ENCODE measurements around the gene GPR108.

Gene GPR108

GRCh38 chr19:6712692-6713670, 24.4 kb downstream of the GPR108 start:
- no peak for TF ChIP-seq GATA2 (IDR thresholded peaks at IDR 0.05; ENCODE audit: low read depth, low read length)
- no peak for TF ChIP-seq GATA3 (IDR thresholded peaks at IDR 0.05; ENCODE audit: low read depth, low read length)

DNA sequence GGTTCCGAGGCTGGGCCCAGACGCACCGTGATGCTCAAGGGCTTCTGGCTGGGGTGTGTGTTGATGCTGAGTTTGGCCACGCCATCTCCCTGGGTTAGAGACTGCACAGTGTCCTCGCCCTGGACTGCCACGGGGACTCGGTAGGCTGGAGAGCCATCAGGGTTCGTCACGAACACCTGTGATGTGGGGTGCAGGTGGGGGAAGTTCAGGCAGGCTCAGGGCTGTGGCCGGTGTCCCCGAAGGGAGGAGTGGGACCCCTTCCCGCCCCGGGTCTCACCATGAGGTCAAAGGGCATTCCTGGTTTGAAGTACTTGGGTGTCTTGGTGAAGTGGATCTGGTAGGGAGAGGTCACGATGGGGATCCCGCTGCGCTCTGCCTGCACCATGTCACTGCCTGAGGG, 25.1 kb downstream of the GPR108 start:
- TF ChIP-seq GATA3 (IDR thresholded peaks at IDR 0.05; ENCODE audit: low read depth, low read length), result no peak
- no peak for TF ChIP-seq GATA2 (IDR thresholded peaks at IDR 0.05; ENCODE audit: low read depth, low read length)

DNA sequence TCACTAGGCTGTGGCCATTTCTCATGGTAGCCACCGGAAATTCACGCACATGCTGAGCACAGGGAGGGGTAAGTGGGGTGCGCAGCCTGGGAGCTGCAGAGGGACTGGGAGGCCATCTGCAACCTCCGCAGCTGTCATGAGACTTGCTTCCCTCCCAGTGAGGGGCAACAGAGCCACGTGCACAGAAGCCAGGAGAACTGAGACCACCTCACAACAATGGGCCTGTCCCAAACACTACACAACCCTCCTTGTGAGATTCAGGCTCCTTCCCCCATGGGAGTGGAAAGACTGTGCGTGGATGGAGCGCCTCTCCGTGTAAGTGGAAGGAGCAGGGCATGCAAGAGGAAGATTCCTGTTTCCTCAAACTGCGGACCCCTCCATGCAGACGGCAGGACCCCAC, 25.8 kb downstream of the GPR108 start:
- TF ChIP-seq GATA3 (IDR thresholded peaks at IDR 0.05; ENCODE audit: low read depth, low read length), result no peak
- no peak for TF ChIP-seq GATA2 (IDR thresholded peaks at IDR 0.05; ENCODE audit: low read depth, low read length)

GRCh38 chr19:6711078-6711361, 26.4 kb downstream of the GPR108 start:
- no peak for TF ChIP-seq GATA2 (IDR thresholded peaks at IDR 0.05; ENCODE audit: low read depth, low read length)
- TF ChIP-seq GATA3 (IDR thresholded peaks at IDR 0.05; ENCODE audit: low read depth, low read length), result no peak

GRCh38 chr19:6710273-6711077, 26.9 kb downstream of the GPR108 start:
- no peak for TF ChIP-seq GATA2 (IDR thresholded peaks at IDR 0.05; ENCODE audit: low read depth, low read length)
- TF ChIP-seq GATA3 (IDR thresholded peaks at IDR 0.05; ENCODE audit: low read depth, low read length), result no peak

DNA sequence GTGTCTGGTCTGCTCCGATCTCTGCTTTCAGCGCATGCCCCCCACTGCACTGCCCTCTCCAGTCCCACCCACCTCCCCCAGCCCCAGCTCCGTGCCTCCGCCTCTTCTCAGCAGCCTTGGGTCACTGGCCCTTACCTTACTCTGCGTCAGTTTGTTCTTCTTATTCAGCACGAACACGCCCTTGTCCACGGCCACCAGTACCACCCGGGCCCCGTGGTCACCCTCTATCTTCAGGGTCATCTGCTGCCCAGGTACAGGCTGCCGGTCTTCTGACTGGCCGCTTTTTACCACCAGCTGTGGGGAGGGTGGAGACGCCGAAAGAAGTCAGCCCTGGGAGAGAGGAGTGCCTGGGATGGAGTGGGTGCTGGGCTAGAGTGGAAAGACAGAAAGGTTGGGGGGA, 27.8 kb downstream of the GPR108 start:
- TF ChIP-seq GATA2 (IDR thresholded peaks at IDR 0.05; ENCODE audit: low read depth, low read length) (no peak), GATA3 (IDR thresholded peaks at IDR 0.05; ENCODE audit: low read depth, low read length) (no peak)

DNA sequence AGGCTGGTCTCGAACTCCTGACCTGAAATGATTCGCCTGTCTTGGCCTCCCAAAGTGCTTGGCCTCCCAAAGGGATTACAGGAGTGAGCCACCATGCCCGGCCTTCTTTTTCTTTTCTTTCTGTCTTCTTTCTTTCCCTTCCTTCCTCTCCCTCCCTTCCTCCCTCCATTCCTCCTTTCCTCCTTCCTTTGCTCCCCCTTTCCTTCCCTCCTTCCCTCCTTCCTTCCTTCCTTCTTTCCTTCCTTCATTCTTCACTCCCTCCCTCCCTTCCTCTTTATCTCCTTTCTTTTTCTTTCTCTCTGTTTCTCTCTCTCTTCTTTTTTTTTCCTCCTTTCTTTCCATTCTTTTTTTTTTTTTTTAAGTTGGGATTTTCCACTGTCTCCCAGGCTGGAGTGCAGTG, 29.0 kb downstream of the GPR108 start:
- TF ChIP-seq GATA3 (IDR thresholded peaks at IDR 0.05; ENCODE audit: low read depth, low read length) (no peak), GATA2 (IDR thresholded peaks at IDR 0.05; ENCODE audit: low read depth, low read length) (no peak)

DNA sequence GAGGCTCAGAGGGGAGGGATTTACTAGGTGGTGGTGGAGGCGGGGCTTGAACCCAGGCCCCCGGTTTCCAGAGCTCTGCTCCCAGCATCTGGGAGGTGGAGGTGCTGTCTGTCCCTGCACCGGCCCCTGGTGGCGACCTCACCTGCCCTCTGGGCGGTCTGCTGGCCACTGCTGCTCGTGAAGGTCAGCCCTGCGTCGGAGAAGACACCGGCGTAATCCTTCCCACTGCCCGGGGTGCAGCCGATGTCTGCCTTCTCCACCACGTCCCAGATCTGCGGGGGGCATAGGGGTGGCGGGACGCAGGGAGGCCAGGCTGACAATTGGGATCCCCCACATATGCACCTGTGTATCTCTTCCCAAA, 29.7 kb downstream of the GPR108 start:
- TF ChIP-seq GATA3 (IDR thresholded peaks at IDR 0.05; ENCODE audit: low read depth, low read length) (no peak), GATA2 (IDR thresholded peaks at IDR 0.05; ENCODE audit: low read depth, low read length) (no peak)

DNA sequence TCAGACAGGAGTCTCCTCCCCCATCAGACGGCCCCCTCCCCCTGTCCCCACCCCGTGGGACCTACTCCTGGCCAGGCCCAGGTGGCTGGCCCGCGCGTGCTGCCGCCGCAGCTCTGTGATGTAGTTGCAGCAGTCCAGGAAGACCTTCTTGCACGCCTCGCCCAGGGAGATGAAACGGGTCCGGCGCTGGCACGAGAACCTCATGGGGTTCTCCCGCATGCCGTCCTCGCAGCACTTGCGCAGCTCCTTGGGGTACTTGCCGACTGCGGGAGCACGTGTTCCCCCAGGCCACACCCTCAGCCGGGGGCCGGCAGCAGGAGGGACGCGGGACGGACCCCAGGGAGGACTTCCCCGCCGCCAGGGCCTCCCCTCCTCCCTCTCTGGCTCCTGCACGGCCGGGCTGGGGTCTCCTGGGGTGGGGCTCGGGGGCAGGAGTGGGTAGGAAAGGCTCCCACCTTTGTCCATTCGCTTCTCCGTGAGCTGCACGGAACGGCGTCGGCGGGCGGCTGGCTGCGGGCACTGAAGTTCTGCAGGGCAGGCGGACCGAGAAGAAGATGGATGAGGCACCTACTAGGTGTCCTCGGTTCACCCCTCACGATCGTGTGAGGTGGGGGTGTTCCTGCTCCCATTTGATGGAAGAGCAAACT, 30.2 kb downstream of the GPR108 start:
- no peak for TF ChIP-seq GATA3 (IDR thresholded peaks at IDR 0.05; ENCODE audit: low read depth, low read length)
- no peak for TF ChIP-seq GATA2 (IDR thresholded peaks at IDR 0.05; ENCODE audit: low read depth, low read length)

GRCh38 chr19:6706633-6706958, 30.8 kb downstream of the GPR108 start:
- TF ChIP-seq GATA2 (IDR thresholded peaks at IDR 0.05; ENCODE audit: low read depth, low read length) (no peak), GATA3 (IDR thresholded peaks at IDR 0.05; ENCODE audit: low read depth, low read length) (no peak)

DNA sequence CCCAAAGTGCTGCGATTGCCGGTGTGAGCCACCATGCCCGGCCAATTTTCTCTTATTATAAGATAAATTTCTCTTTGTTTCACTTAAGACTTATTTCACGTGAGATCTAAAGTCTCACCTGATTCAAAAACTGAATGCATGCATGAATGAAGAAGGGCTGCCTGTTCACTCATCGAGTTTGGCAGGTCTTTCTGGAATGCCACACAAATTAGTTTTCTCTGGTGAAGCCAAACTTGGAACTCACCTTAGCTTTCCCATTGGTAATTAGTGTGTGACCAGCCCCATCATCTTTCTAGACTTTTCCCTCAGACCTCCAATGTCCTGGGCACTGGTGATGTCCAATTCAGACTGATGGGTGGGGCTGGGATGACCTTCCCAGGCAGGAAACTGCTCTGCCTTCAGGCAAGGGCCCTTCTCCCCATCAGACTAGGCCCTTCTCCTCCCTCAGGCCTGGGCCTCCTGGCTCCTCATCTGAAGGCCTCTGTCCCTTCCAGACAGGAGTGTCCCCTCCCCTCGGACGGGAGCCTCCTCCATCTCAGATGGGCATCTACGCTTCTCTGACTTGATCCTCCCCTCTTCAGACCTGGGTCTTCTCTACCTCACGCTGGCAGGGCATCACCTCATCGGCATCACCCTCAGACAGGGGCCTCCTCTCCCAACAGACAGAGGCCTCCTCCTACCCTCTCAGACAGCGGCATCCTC, 31.3 kb downstream of the GPR108 start:
- no peak for TF ChIP-seq GATA2 (IDR thresholded peaks at IDR 0.05; ENCODE audit: low read depth, low read length)
- TF ChIP-seq GATA3 (IDR thresholded peaks at IDR 0.05; ENCODE audit: low read depth, low read length), result no peak

GRCh38 chr19:6700586-6701316, 36.6 kb downstream of the GPR108 start:
- TF ChIP-seq GATA2 (IDR thresholded peaks at IDR 0.05; ENCODE audit: low read depth, low read length), result no peak
- TF ChIP-seq GATA3 (IDR thresholded peaks at IDR 0.05; ENCODE audit: low read depth, low read length), result no peak

GRCh38 chr19:6699935-6700334, 37.4 kb downstream of the GPR108 start:
- no peak for TF ChIP-seq GATA3 (IDR thresholded peaks at IDR 0.05; ENCODE audit: low read depth, low read length)
- TF ChIP-seq GATA2 (IDR thresholded peaks at IDR 0.05; ENCODE audit: low read depth, low read length), result no peak

Measured in SH-SY5Y (cell line).